Neural progenitor cell (in vitro differentiated cells): ENCODE data around the gene CACNA1D. TPM values are rescaled to one million over a fixed set of nuclear protein-coding genes. Genes with fewer than 3 reads are reported as not detected.

Source experiments
- DNase-seq: peaks from one replicate; pipeline ENCODE4 v3.0.0-alpha.2; 2016; ENCODE audit warnings: low spot score
- H2AFZ ChIP-seq: fragments of 200-600 bp; sonication (generic); replicated peaks from 2 replicates; pipeline ENCODE4 v1.6.1; 2016; ENCODE audit warnings: antibody characterized with exemption
- H3F3A ChIP-seq: fragments of 200-600 bp; sonication (generic); 2 replicates; pipeline ENCODE4 v1.6.1; 2016; ENCODE audit warnings: antibody characterized with exemption, low read depth
- H3K27ac ChIP-seq: fragments of 200-600 bp; sonication (generic); 2 replicates; pipeline ENCODE4 v1.5.1; 2016; ENCODE audit warnings: mild to moderate bottlenecking
- H3K27me3 ChIP-seq: fragments of 200-600 bp; sonication (generic); 2 replicates; pipeline ENCODE4 v1.6.1; 2016; ENCODE audit warnings: mild to moderate bottlenecking, moderate library complexity
- H3K36me3 ChIP-seq: fragments of 200-600 bp; sonication (generic); 2 replicates; pipeline ENCODE4 v1.5.1; 2016
- H3K4me1 ChIP-seq: fragments of 200-600 bp; sonication (generic); 2 replicates; pipeline ENCODE4 v1.6.1; 2016; ENCODE audit warnings: mixed run types
- H3K4me2 ChIP-seq: fragments of 200-600 bp; sonication (generic); 2 replicates; pipeline ENCODE4 v1.6.1; 2016
- H3K4me3 ChIP-seq: fragments of 200-600 bp; sonication (generic); 2 replicates; pipeline ENCODE4 v1.5.1; 2016
- H3K79me2 ChIP-seq: fragments of 200-600 bp; sonication (generic); 2 replicates; pipeline ENCODE4 v1.6.1; 2016; ENCODE audit warnings: low read depth
- H3K9ac ChIP-seq: fragments of 200-600 bp; sonication (generic); 2 replicates; pipeline ENCODE4 v1.6.1; 2016
- H3K9me3 ChIP-seq: fragments of 200-600 bp; sonication (generic); 2 replicates; pipeline ENCODE4 v1.5.1; 2016; ENCODE audit warnings: low read depth
- H4K20me1 ChIP-seq: fragments of 200-600 bp; sonication (generic); 2 replicates; pipeline ENCODE4 v1.6.1; 2016; ENCODE audit warnings: low read depth
- H3K27ac Mint-ChIP-seq: 3 replicates; pipeline ENCODE4 v1.8.0; 2021; ENCODE audit warnings: mixed read lengths
- H3K27me3 Mint-ChIP-seq: 2 replicates; pipeline ENCODE4 v1.8.0; 2022; ENCODE audit warnings: low read depth, mild to moderate bottlenecking, inconsistent platforms, moderate library complexity, mixed read lengths; ENCODE audit not compliant: insufficient read depth
- H3K36me3 Mint-ChIP-seq: 3 replicates; pipeline ENCODE4 v1.8.0; 2021; ENCODE audit warnings: mixed read lengths
- H3K4me1 Mint-ChIP-seq: 3 replicates; pipeline ENCODE4 v1.8.0; 2021; ENCODE audit warnings: mixed read lengths
- H3K4me3 Mint-ChIP-seq: 3 replicates; pipeline ENCODE4 v1.8.0; 2021; ENCODE audit warnings: mild to moderate bottlenecking, moderate library complexity, mixed read lengths
- H3K9me3 Mint-ChIP-seq: 3 replicates; pipeline ENCODE4 v1.8.0; 2020; ENCODE audit warnings: mixed read lengths
- CTCF ChIP-seq: fragments of 200-600 bp; sonication (generic); IDR thresholded peaks from 2 replicates; pipeline ENCODE4 v1.5.1; 2017; ENCODE audit warnings: antibody characterized with exemption, mild to moderate bottlenecking
- EZH2 ChIP-seq: fragments of 200-600 bp; sonication (generic); IDR thresholded peaks from 2 replicates; pipeline ENCODE4 v1.6.1; 2017; ENCODE audit warnings: antibody characterized with exemption, mild to moderate bottlenecking, moderate library complexity
- EZH2phosphoT487 ChIP-seq: fragments of 200-600 bp; sonication (generic); IDR thresholded peaks from 2 replicates; pipeline ENCODE4 v1.6.1; 2017; ENCODE audit warnings: antibody characterized with exemption
- total RNA-seq: library from RNA; depleted of rRNA; stranded (reverse); fragments of >200 nt; gene quantifications from 2 replicates; pipeline ENCODE4 v1.2.3, GENCODE V29; 2015; ENCODE audit warnings: low replicate concordance

CACNA1D gene
- total RNA-seq, 1 donor from 2014 or later = 4.7 TPM

GRCh38 chr3:53821631-53822121 is 327.3 kb downstream of the CACNA1D start:
- no peaks in the 10 kb centered on the region for H3K27me3 Mint-ChIP-seq
- Histone ChIP-seq H3F3A (no peaks in the 10 kb centered on the region), H3K36me3 (no peaks in the 10 kb centered on the region), H3K79me2 (no peaks in the 10 kb centered on the region), H3K4me3 (no peak overlapping the region), H3K9ac (no peak overlapping the region), H3K4me1 (no peaks in the 10 kb centered on the region), H3K4me2 (no peak overlapping the region), H2AFZ (no peak overlapping the region), H3K27me3 (no peaks in the 10 kb centered on the region), H4K20me1 (no peaks in the 10 kb centered on the region), H3K27ac (no peak overlapping the region), H3K9me3 (no peaks in the 10 kb centered on the region)
- no peaks in the 10 kb centered on the region for H3K36me3 Mint-ChIP-seq
- no peaks in the 10 kb centered on the region for H3K9me3 Mint-ChIP-seq
- peaks cover 13% of the 10 kb centered on the region for H3K4me1 Mint-ChIP-seq
- TF ChIP-seq CTCF = no peak
- H3K27ac Mint-ChIP-seq = peak overlapping the region; percentile 50
- no peak overlapping the region for H3K4me3 Mint-ChIP-seq
- DNase-seq = no peak

GRCh38 chr3:53822331-53822741 is 327.9 kb downstream of the CACNA1D start:
- Histone ChIP-seq H3K27me3 (no peaks in the 10 kb centered on the region), H3K79me2 (no peaks in the 10 kb centered on the region), H3K9ac (no peak overlapping the region), H3K4me2 (no peak overlapping the region), H3K9me3 (no peaks in the 10 kb centered on the region), H4K20me1 (no peaks in the 10 kb centered on the region), H3K36me3 (no peaks in the 10 kb centered on the region), H3F3A (no peaks in the 10 kb centered on the region), H2AFZ (no peak overlapping the region), H3K4me3 (no peak overlapping the region), H3K27ac (no peak overlapping the region), H3K4me1 (no peaks in the 10 kb centered on the region)
- no peak overlapping the region for H3K4me3 Mint-ChIP-seq
- no peaks in the 10 kb centered on the region for H3K27me3 Mint-ChIP-seq
- no peak for DNase-seq
- H3K36me3 Mint-ChIP-seq = no peaks in the 10 kb centered on the region
- peaks cover 13% of the 10 kb centered on the region for H3K4me1 Mint-ChIP-seq
- no peak overlapping the region for H3K27ac Mint-ChIP-seq
- H3K9me3 Mint-ChIP-seq = no peaks in the 10 kb centered on the region
- TF ChIP-seq CTCF (no peak), EZH2 (no peak), EZH2phosphoT487 (no peak)

GRCh38 chr3:53823026-53823955 is 328.9 kb downstream of the CACNA1D start:
- TF ChIP-seq EZH2 (no peak), CTCF (peak; percentile 5)
- H3K27ac Mint-ChIP-seq = no peak overlapping the region
- H3K36me3 Mint-ChIP-seq = no peaks in the 10 kb centered on the region
- peaks cover 13% of the 10 kb centered on the region for H3K4me1 Mint-ChIP-seq
- no peak overlapping the region for H3K4me3 Mint-ChIP-seq
- no peak for DNase-seq
- no peaks in the 10 kb centered on the region for H3F3A ChIP-seq
- H3K4me3 ChIP-seq = no peak overlapping the region
- no peaks in the 10 kb centered on the region for H3K9me3 ChIP-seq
- H3K27me3 ChIP-seq = no peaks in the 10 kb centered on the region
- H3K27me3 Mint-ChIP-seq = no peaks in the 10 kb centered on the region
- no peaks in the 10 kb centered on the region for H3K36me3 ChIP-seq
- H3K9me3 Mint-ChIP-seq = no peaks in the 10 kb centered on the region
- no peaks in the 10 kb centered on the region for H3K79me2 ChIP-seq
- no peaks in the 10 kb centered on the region for H4K20me1 ChIP-seq
- H2AFZ ChIP-seq = no peak overlapping the region
- no peak overlapping the region for H3K4me2 ChIP-seq
- H3K27ac ChIP-seq = no peak overlapping the region
- H3K4me1 ChIP-seq = no peaks in the 10 kb centered on the region
- H3K9ac ChIP-seq = no peak overlapping the region
